ENCODE data around the gene RAB3IL1.

DNA sequence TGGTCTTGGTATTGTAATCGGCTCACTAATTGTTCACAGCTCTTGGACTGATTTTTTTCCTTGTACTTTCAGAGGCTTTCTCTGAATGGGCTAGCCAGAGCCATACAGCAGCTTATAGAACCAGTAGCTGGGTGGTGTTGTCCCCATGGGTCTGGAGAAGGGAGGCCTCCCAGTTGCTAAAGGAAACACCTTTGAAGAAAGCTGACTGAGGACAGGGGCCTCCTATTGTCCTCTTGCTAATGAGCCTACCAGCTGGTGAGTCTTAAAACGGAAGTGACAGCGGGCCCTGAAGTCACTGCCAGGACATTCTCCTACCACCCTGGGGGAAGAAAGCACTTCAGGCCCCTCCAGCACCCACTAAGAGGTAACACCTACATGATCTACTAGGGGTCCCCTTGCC lies 36.0 kb downstream of the RAB3IL1 start:
- TF ChIP-seq CTCF (IDR thresholded peaks at IDR 0.05) (peak in 1 of 12 donors; percentile 24), POLR2A (IDR thresholded peaks at IDR 0.05) (no peak)

Data from heart left ventricle (tissue), 13 donors.